ENCODE results near the gene THAP12. TPM values are rescaled to one million over a fixed set of nuclear protein-coding genes. Genes with fewer than 3 reads are reported as not detected.

Gene THAP12
- total and polyA plus RNA-seq, 10 of the 15 experiments (the other 5 are each of a cell fraction or from before 2014, with no cell fraction given): 12.6 to 45.6 (median 22.3) TPM

DNA sequence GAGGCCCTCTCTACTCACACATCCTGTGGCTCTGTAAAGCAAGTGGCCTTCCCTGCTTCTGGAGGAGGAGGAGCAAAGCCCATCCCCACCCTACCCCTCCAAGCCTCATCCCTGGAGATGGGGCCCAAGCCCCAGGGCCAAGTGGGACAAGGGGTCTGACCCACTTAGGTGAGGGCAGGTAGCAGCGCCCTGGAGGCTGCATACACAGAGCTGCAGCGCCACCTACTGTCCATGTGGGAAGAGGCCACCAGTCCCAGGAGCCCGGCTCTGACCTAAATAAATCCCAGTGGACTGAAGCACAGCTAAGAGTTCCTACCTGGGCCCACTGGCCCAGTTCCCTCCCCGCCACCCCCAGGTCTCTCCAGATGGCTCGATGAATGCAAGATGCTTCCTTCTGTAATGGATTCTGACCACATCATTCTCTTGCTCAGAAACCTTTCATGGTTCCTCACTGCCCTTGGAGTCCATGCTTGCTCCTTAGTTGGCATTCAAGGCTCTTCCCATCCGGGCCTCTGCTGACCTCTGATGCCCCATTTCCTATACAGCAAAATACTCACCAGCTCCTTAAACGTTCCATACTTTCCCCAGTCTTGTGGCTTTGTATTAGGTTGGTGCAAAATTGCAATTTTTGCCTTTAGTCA is 62.1 kb downstream of the THAP12 start (continued):
- TF ChIP-seq PBX3 (IDR thresholded peaks at IDR 0.05; ENCODE audit: insufficient replicate concordance, low read depth, low read length): no peak
- TF ChIP-seq ZNF207 (IDR thresholded peaks at IDR 0.05; ENCODE audit: borderline replicate concordance): no peak
- TF ChIP-seq ZSCAN29 (IDR thresholded peaks at IDR 0.05): no peak
- no peak for TF ChIP-seq RAD51 (IDR thresholded peaks at IDR 0.05)
- no peak for TF ChIP-seq MTA3 (IDR thresholded peaks at IDR 0.05; ENCODE audit: borderline replicate concordance, low read length)
- no peak for TF ChIP-seq ZBTB11 (CRISPR knock-in tag; IDR thresholded peaks at IDR 0.05)
- TF ChIP-seq MYC (IDR thresholded peaks at IDR 0.05; ENCODE audit: insufficient read depth, insufficient read length, insufficient replicate concordance, low read length, severe bottlenecking): no peak
- TF ChIP-seq RCOR1 (conservative IDR thresholded peaks at IDR 0.05; ENCODE audit: low read depth, low read length): no peak
- TF ChIP-seq, protein P1, sequence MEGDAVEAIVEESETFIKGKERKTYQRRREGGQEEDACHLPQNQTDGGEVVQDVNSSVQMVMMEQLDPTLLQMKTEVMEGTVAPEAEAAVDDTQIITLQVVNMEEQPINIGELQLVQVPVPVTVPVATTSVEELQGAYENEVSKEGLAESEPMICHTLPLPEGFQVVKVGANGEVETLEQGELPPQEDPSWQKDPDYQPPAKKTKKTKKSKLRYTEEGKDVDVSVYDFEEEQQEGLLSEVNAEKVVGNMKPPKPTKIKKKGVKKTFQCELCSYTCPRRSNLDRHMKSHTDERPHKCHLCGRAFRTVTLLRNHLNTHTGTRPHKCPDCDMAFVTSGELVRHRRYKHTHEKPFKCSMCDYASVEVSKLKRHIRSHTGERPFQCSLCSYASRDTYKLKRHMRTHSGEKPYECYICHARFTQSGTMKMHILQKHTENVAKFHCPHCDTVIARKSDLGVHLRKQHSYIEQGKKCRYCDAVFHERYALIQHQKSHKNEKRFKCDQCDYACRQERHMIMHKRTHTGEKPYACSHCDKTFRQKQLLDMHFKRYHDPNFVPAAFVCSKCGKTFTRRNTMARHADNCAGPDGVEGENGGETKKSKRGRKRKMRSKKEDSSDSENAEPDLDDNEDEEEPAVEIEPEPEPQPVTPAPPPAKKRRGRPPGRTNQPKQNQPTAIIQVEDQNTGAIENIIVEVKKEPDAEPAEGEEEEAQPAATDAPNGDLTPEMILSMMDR (IDR thresholded peaks at IDR 0.05 in 2 of 3, conservative IDR thresholded peaks at IDR 0.05 in 1 of 3; ENCODE audit: control insufficient read depth in 2 of 3, extremely low read depth in 1 of 3, insufficient read depth in 1 of 3, low read depth in 3 of 3, low read length in 3 of 3): peak; percentile 92 to 98 (median 92)
- TF ChIP-seq SREBF2 (IDR thresholded peaks at IDR 0.05; ENCODE audit: low read length): no peak
- TF ChIP-seq SKIL (IDR thresholded peaks at IDR 0.05; ENCODE audit: low read depth, poor library complexity, severe bottlenecking): no peak
- no peak for TF ChIP-seq ETV6 (conservative IDR thresholded peaks at IDR 0.05 in 1 of 2, IDR thresholded peaks at IDR 0.05 in 1 of 2; ENCODE audit: borderline replicate concordance in 1 of 2, low read depth in 1 of 2)
- TF ChIP-seq HDAC6 (IDR thresholded peaks at IDR 0.05; ENCODE audit: unreplicated experiment): no peak
- no peak for TF ChIP-seq RFX5 (IDR thresholded peaks at IDR 0.05; ENCODE audit: low read depth, low read length)
- no peak for TF ChIP-seq HDAC2 (IDR thresholded peaks at IDR 0.05)
- TF ChIP-seq, protein P2, sequence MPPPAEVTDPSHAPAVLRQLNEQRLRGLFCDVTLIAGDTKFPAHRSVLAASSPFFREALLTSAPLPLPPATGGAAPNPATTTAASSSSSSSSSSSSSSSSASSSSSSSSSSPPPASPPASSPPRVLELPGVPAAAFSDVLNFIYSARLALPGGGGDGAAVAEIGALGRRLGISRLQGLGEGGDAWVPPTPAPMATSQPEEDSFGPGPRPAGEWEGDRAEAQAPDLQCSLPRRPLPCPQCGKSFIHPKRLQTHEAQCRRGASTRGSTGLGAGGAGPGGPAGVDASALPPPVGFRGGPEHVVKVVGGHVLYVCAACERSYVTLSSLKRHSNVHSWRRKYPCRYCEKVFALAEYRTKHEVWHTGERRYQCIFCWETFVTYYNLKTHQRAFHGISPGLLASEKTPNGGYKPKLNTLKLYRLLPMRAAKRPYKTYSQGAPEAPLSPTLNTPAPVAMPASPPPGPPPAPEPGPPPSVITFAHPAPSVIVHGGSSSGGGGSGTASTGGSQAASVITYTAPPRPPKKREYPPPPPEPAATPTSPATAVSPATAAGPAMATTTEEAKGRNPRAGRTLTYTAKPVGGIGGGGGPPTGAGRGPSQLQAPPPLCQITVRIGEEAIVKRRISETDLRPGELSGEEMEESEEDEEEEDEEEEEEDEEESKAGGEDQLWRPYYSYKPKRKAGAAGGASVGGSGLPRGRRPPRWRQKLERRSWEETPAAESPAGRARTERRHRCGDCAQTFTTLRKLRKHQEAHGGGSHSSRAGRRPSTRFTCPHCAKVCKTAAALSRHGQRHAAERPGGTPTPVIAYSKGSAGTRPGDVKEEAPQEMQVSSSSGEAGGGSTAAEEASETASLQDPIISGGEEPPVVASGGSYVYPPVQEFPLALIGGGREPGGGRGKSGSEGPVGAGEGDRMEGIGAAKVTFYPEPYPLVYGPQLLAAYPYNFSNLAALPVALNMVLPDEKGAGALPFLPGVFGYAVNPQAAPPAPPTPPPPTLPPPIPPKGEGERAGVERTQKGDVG (CRISPR knock-in tag; IDR thresholded peaks at IDR 0.05): no peak
- no peak for TF ChIP-seq POLR2A (IDR thresholded peaks at IDR 0.05; ENCODE audit: low read depth, low read length)

Data from GM12878 (cell line).